Thyroid gland (tissue), 4 donors: ENCODE data around the gene CLDN19. TPM values are rescaled to one million over a fixed set of nuclear protein-coding genes. Genes with fewer than 3 reads are reported as not detected.

Experiments
- DNase-seq, 2 donors: peaks; one replicate each; pipeline ENCODE4 v3.0.0-alpha.2; 2019
- H3K27ac ChIP-seq, 3 donors: fragments of 200-600 bp; sonication (generic); 1 replicate in 2 of 3; 2 replicates in 1 of 3; pipeline ENCODE4 v1.5.1; 2016 to 2019; ENCODE audit warnings: mild to moderate bottlenecking in 1 of 3, moderate library complexity in 1 of 3
- H3K27me3 ChIP-seq: fragments of 200-600 bp; sonication (generic); one replicate; pipeline ENCODE4 v1.5.1; 2019
- H3K36me3 ChIP-seq, 2 donors: fragments of 200-600 bp; sonication (generic); one replicate each; pipeline ENCODE4 v1.5.1; 2016 to 2019
- H3K4me1 ChIP-seq, 2 donors: fragments of 200-600 bp; sonication (generic); one replicate each; pipeline ENCODE4 v1.5.1; 2017 to 2019
- H3K4me3 ChIP-seq, 3 donors: fragments of 200-600 bp; sonication (generic); replicated peaks in 1 of 3; 1 replicate in 2 of 3; 2 replicates in 1 of 3; pipeline ENCODE4 v1.5.1; 2016; ENCODE audit warnings: mild to moderate bottlenecking in 1 of 3
- H3K9me3 ChIP-seq: fragments of 200-600 bp; sonication (generic); one replicate; pipeline ENCODE4 v1.5.1; 2017
- POLR2A ChIP-seq, 2 donors: fragments of 450-650 bp; IDR thresholded peaks; one replicate each; pipeline ENCODE4 v1.6.1; 2017; ENCODE audit warnings: antibody characterized with exemption in 2 of 2, mild to moderate bottlenecking in 2 of 2, moderate library complexity in 1 of 2
- WGBS, 2 donors: methylation state at CpG; one replicate each; pipeline ENCODE4 v1.1.5; 2017; 5-methylcytosine and 5-hydroxymethylcytosine counted together
- intact Hi-C: fragments of 100-400 bp; cut with DNase I; formaldehyde crosslinking; loops from one replicate; pipeline ENCODE4 v1.15.1; 2023
- total RNA-seq, 4 donors: library from RNA; depleted of rRNA; stranded (reverse); fragments of >200 nt; gene quantifications; one replicate each; pipeline ENCODE4 v1.2.3, GENCODE V29; 2016
- TF ChIP-seq, protein P1 (sequence below), 6 experiments: fragments of 200-600 bp in 3 of 6; fragments of 450-650 bp in 3 of 6; sonication (generic) in 3 of 6; IDR thresholded peaks; one replicate each; pipeline ENCODE4 v1.5.1; 2016 to 2019; ENCODE audit warnings: antibody characterized with exemption in 6 of 6, mild to moderate bottlenecking in 2 of 6, inconsistent platforms in 1 of 6, moderate library complexity in 1 of 6

The CLDN19 gene
- total RNA-seq, 4 donors from 2014 or later: not detected

GRCh38 chr1:42784547-42784945 lies 44.5 kb upstream of the CLDN19 start:
- no peak for DNase-seq
- Histone ChIP-seq H3K27ac (no peak overlapping the region), H3K4me1 (peaks cover 10 to 11% of the 10 kb centered on the region in 2 donors), H3K9me3 (no peaks in the 10 kb centered on the region), H3K4me3 (no peak overlapping the region), H3K36me3 (peaks cover 0 to 5% of the 10 kb centered on the region in 2 donors), H3K27me3 (no peaks in the 10 kb centered on the region)
- intact Hi-C loops: no loop called here
- 79 to 85% methylated on average over 17 to 18 of the region's 18 CpGs for WGBS, 2 donors
- TF ChIP-seq, protein P1, sequence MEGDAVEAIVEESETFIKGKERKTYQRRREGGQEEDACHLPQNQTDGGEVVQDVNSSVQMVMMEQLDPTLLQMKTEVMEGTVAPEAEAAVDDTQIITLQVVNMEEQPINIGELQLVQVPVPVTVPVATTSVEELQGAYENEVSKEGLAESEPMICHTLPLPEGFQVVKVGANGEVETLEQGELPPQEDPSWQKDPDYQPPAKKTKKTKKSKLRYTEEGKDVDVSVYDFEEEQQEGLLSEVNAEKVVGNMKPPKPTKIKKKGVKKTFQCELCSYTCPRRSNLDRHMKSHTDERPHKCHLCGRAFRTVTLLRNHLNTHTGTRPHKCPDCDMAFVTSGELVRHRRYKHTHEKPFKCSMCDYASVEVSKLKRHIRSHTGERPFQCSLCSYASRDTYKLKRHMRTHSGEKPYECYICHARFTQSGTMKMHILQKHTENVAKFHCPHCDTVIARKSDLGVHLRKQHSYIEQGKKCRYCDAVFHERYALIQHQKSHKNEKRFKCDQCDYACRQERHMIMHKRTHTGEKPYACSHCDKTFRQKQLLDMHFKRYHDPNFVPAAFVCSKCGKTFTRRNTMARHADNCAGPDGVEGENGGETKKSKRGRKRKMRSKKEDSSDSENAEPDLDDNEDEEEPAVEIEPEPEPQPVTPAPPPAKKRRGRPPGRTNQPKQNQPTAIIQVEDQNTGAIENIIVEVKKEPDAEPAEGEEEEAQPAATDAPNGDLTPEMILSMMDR (IDR thresholded peaks at IDR 0.05): no peak
- no peak for TF ChIP-seq POLR2A (IDR thresholded peaks at IDR 0.05)

DNA sequence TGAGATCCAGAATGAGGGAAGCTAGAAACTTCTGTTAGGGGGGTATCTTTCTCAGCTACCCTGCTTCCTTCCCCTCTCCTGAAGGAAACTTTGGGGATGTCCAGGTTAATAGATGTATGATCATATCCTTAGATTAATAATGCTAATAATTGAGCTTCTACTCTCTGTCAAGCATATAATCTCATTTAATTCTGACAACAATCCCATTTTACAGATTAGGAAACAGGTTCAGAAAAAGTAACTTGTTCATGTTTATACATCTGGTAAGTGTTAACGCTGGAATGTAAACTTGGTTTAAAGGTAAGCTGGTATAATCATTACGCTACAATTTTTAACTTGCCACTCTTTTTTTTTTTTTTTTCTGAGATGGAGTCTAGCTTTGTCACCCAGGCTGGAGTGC lies 43.1 kb upstream of the CLDN19 start:
- TF ChIP-seq POLR2A (IDR thresholded peaks at IDR 0.05): no peak
- TF ChIP-seq, protein P1 (IDR thresholded peaks at IDR 0.05): no peak
- WGBS, 2 donors: 97 to 100% methylated on average over 2 of the region's 2 CpGs

GRCh38 chr1:42780176-42780575 lies 40.1 kb upstream of the CLDN19 start:
- 96% methylated on average over 1 of the region's 1 CpG for WGBS, 2 donors
- H3K27ac ChIP-seq: no peak overlapping the region
- no peaks in the 10 kb centered on the region for H3K27me3 ChIP-seq
- no peaks in the 10 kb centered on the region for H3K9me3 ChIP-seq
- H3K36me3 ChIP-seq: peaks cover 9 to 27% of the 10 kb centered on the region in 2 donors
- intact Hi-C loops: no loop called here
- DNase-seq: no peak
- TF ChIP-seq POLR2A (IDR thresholded peaks at IDR 0.05): no peak
- TF ChIP-seq, protein P1 (IDR thresholded peaks at IDR 0.05): no peak
- H3K4me3 ChIP-seq: no peak overlapping the region
- peaks cover 5 to 6% of the 10 kb centered on the region in 2 donors for H3K4me1 ChIP-seq

More for the DNA sequence above, 43.1 kb upstream of the CLDN19 start:
- Histone ChIP-seq H3K36me3 (peaks cover 0 to 5% of the 10 kb centered on the region in 2 donors), H3K9me3 (no peaks in the 10 kb centered on the region), H3K27ac (no peak overlapping the region), H3K27me3 (no peaks in the 10 kb centered on the region), H3K4me1 (peaks cover 10 to 11% of the 10 kb centered on the region in 2 donors), H3K4me3 (no peak overlapping the region)
- DNase-seq: no peak
- intact Hi-C loops: no loop called here

DNA sequence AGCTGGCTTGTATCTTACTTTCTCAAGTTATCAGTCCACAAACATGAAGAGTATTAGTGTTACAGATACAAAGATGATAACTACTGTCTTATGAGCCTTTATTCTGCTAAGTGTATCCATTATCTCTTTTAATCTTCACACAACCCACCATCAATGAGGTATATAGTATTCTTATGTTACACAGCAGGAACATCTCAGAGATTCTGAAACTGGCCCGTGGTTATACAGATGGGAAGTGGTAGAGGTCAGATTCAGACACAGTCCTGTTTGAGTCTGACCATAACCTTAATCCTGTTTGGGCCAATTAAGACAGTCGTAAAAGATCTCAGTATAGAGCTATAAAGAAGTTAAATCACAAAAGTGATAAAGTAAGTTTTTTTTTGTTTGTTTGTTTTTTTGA lies 39.7 kb upstream of the CLDN19 start:
- TF ChIP-seq POLR2A (IDR thresholded peaks at IDR 0.05): no peak
- TF ChIP-seq, protein P1 (IDR thresholded peaks at IDR 0.05): no peak
- intact Hi-C loops: no loop called here
- Histone ChIP-seq H3K4me3 (no peak overlapping the region), H3K9me3 (no peaks in the 10 kb centered on the region), H3K4me1 (peaks cover under 1 to 2% of the 10 kb centered on the region in 2 donors), H3K27ac (no peak overlapping the region), H3K27me3 (no peaks in the 10 kb centered on the region), H3K36me3 (peaks cover 12 to 31% of the 10 kb centered on the region in 2 donors)
- no peak for DNase-seq
- WGBS, 2 donors: 89 to 91% methylated on average over 2 of the region's 2 CpGs

DNA sequence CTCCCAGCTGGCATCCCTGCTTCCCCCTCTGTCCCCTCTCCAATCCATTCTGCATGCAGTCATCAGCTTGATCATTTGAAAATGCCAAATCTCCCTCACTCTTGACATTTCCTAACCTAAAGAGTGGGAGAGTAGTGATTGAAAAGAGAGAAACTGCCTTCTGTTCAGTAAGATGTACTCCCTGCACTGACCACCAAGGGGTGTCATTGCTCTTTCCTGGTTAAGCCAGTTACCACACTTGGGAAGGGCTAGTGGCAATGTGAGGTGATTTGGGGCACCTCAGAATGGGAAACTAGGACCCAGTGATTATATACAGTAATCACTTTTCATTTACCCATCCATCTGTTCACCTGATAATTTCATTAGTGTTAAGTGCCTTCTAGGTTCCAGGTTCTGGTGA lies 37.8 kb upstream of the CLDN19 start:
- intact Hi-C loops: no loop called here

More for the DNA sequence above, 37.8 kb upstream of the CLDN19 start:
- no peak overlapping the region for H3K27ac ChIP-seq
- no peaks in the 10 kb centered on the region for H3K27me3 ChIP-seq
- peaks cover 12 to 35% of the 10 kb centered on the region in 2 donors for H3K36me3 ChIP-seq
- DNase-seq: peak in 1 of 2 donors; percentile 17
- H3K4me3 ChIP-seq: no peak overlapping the region
- H3K4me1 ChIP-seq: no peaks in the 10 kb centered on the region
- TF ChIP-seq, protein P1 (IDR thresholded peaks at IDR 0.05): peak in 5 of 6 experiments; percentile 17 to 44 (median 39)
- TF ChIP-seq POLR2A (IDR thresholded peaks at IDR 0.05): no peak
- no peaks in the 10 kb centered on the region for H3K9me3 ChIP-seq
